GM23338 (cell line): ENCODE data around the gene SF1. TPM values are rescaled to one million over a fixed set of nuclear protein-coding genes. Genes with fewer than 3 reads are reported as not detected.

Experiments used
- ATAC-seq: fragments of 200-7000 bp; cut with Tn5 transposase; 3 replicates; pipeline ENCODE4 v1.9.1; 2020
- DNase-seq: peaks from one replicate; pipeline ENCODE4 v3.0.0-alpha.2; 2015; ENCODE audit warnings: low spot score
- H2AFZ ChIP-seq: fragments of 200-600 bp; sonication (generic); 2 replicates; pipeline ENCODE4 v1.8.0; 2016; ENCODE audit warnings: antibody characterized with exemption, mild to moderate bottlenecking, moderate library complexity
- H3F3A ChIP-seq: fragments of 200-600 bp; sonication (generic); replicated peaks from 2 replicates; pipeline ENCODE4 v1.8.0; 2017; ENCODE audit warnings: antibody characterized with exemption, mixed run types, low read depth
- H3K27ac ChIP-seq: fragments of 200-600 bp; sonication (generic); 2 replicates; pipeline ENCODE4 v1.6.1; 2016; ENCODE audit warnings: low read depth
- H3K27me3 ChIP-seq: fragments of 200-600 bp; sonication (generic); 2 replicates; pipeline ENCODE4 v1.8.0; 2016; ENCODE audit warnings: mild to moderate bottlenecking, mixed run types, moderate library complexity; ENCODE audit not compliant: insufficient read depth
- H3K36me3 ChIP-seq: fragments of 200-600 bp; sonication (generic); 2 replicates; pipeline ENCODE4 v1.8.0; 2016; ENCODE audit warnings: mild to moderate bottlenecking; ENCODE audit not compliant: insufficient read depth
- H3K4me1 ChIP-seq: fragments of 200-600 bp; sonication (generic); 2 replicates; pipeline ENCODE4 v1.8.0; 2016; ENCODE audit warnings: mild to moderate bottlenecking, moderate library complexity; ENCODE audit not compliant: insufficient read depth
- H3K4me2 ChIP-seq: fragments of 200-600 bp; sonication (generic); 2 replicates; pipeline ENCODE4 v1.7.1; 2017; ENCODE audit warnings: mixed run types
- H3K4me3 ChIP-seq: fragments of 200-600 bp; sonication (generic); 2 replicates; pipeline ENCODE4 v1.6.1; 2016; ENCODE audit warnings: mixed run types
- H3K79me2 ChIP-seq: fragments of 200-600 bp; sonication (generic); replicated peaks from 2 replicates; pipeline ENCODE4 v1.8.0; 2017; ENCODE audit warnings: mild to moderate bottlenecking; ENCODE audit not compliant: insufficient read depth
- H3K9me2 ChIP-seq: fragments of 200-600 bp; sonication (generic); 2 replicates; pipeline ENCODE4 v1.8.0; 2017; ENCODE audit not compliant: insufficient read depth
- H4K20me1 ChIP-seq: fragments of 200-600 bp; sonication (generic); replicated peaks from 2 replicates; pipeline ENCODE4 v1.8.0; 2017; ENCODE audit warnings: mild to moderate bottlenecking; ENCODE audit not compliant: insufficient read depth
- H3K27ac Mint-ChIP-seq: 2 replicates; pipeline ENCODE4 v1.8.0; 2020; ENCODE audit warnings: inconsistent platforms, mild to moderate bottlenecking, moderate library complexity, mixed read lengths
- H3K27me3 Mint-ChIP-seq: 3 replicates; pipeline ENCODE4 v1.8.0; 2022; ENCODE audit warnings: low read depth, mild to moderate bottlenecking, moderate library complexity, mixed read lengths, inconsistent platforms; ENCODE audit not compliant: insufficient read depth, poor library complexity
- H3K36me3 Mint-ChIP-seq: 3 replicates; pipeline ENCODE4 v1.8.0; 2021; ENCODE audit warnings: low read depth, mild to moderate bottlenecking, inconsistent platforms, moderate library complexity, mixed read lengths
- H3K4me1 Mint-ChIP-seq: 3 replicates; pipeline ENCODE4 v1.8.0; 2020; ENCODE audit warnings: mild to moderate bottlenecking, inconsistent platforms, mixed read lengths
- H3K4me3 Mint-ChIP-seq: 3 replicates; pipeline ENCODE4 v1.8.0; 2021; ENCODE audit warnings: moderate library complexity, mild to moderate bottlenecking, inconsistent platforms, mixed read lengths
- H3K9me3 Mint-ChIP-seq: 3 replicates; pipeline ENCODE4 v1.8.0; 2020; ENCODE audit warnings: moderate library complexity, mild to moderate bottlenecking, inconsistent platforms, mixed read lengths
- CREB1 ChIP-seq: fragments of 250-450 bp; sonication (Bioruptor Pico); IDR thresholded peaks from 2 replicates; pipeline ENCODE4 v1.5.0; 2020; ENCODE audit warnings: low read depth, mild to moderate bottlenecking, moderate library complexity
- EZH2 ChIP-seq: fragments of 200-600 bp; sonication (generic); IDR thresholded peaks from one replicate; pipeline ENCODE4 v1.8.0; 2017; ENCODE audit warnings: antibody characterized with exemption, mild to moderate bottlenecking, low read depth; ENCODE audit not compliant: unreplicated experiment
- EZH2phosphoT487 ChIP-seq: fragments of 200-600 bp; sonication (generic); IDR thresholded peaks from one replicate; pipeline ENCODE4 v1.8.1; 2018; ENCODE audit warnings: antibody characterized with exemption; ENCODE audit not compliant: unreplicated experiment
- JUNB ChIP-seq: IDR thresholded peaks from one replicate; pipeline ENCODE4 v1.6.1; 2016; ENCODE audit warnings: antibody characterized with exemption; ENCODE audit not compliant: unreplicated experiment
- NANOG ChIP-seq: IDR thresholded peaks from 2 replicates; pipeline ENCODE4 v1.6.1; 2016; ENCODE audit warnings: antibody characterized with exemption, borderline replicate concordance
- POLR2AphosphoS5 ChIP-seq: IDR thresholded peaks from 2 replicates; pipeline ENCODE4 v1.6.1; 2016; ENCODE audit warnings: antibody characterized with exemption, low read depth
- STAT1 ChIP-seq: IDR thresholded peaks from one replicate; pipeline ENCODE4 v1.6.1; 2016; ENCODE audit warnings: antibody characterized with exemption; ENCODE audit not compliant: unreplicated experiment
- ZNF114 ChIP-seq: fragments of 250-450 bp; sonication (Bioruptor Pico); IDR thresholded peaks from 2 replicates; pipeline ENCODE4 v1.5.0; 2020; ENCODE audit warnings: mild to moderate bottlenecking, moderate library complexity
- ZNF331 ChIP-seq: fragments of 250-450 bp; sonication (Bioruptor Pico); IDR thresholded peaks from 2 replicates; pipeline ENCODE4 v1.5.0; 2020; ENCODE audit warnings: low read depth, mild to moderate bottlenecking, moderate library complexity
- polyA plus RNA-seq: library from polyadenylated mRNA; unstranded; fragments of >200 nt; fragmentation: Nextera tagmentation; extraction: Ambion mirVana; gene quantifications from 2 replicates; pipeline ENCODE4 v1.2.1, GENCODE V29; 2016
- total RNA-seq: library from RNA; depleted of rRNA; stranded (reverse); fragments of >200 nt; shearing (Covaris generic); gene quantifications from 2 replicates; pipeline ENCODE4 v1.2.3, GENCODE V29; 2014
- TF ChIP-seq, protein P1 (sequence below): fragments of 250-450 bp; sonication (Bioruptor Pico); IDR thresholded peaks from 2 replicates; pipeline ENCODE4 v1.5.0; 2020; ENCODE audit warnings: mild to moderate bottlenecking, moderate library complexity
- TF ChIP-seq, protein P2 (sequence below), 2 experiments: fragments of 200-600 bp in 1 of 2; sonication (generic) in 1 of 2; conservative IDR thresholded peaks; 2 replicates each; pipeline versions ENCODE4 v1.5.1 to v1.6.1; 2016 to 2017; ENCODE audit warnings: antibody characterized with exemption in 2 of 2, low read depth in 2 of 2, mild to moderate bottlenecking in 2 of 2, moderate library complexity in 1 of 2
- TF ChIP-seq, protein P3 (sequence below): IDR thresholded peaks from 2 replicates; pipeline ENCODE4 v1.6.1; 2016; ENCODE audit warnings: antibody characterized with exemption
- TF ChIP-seq, protein P4 (sequence below): IDR thresholded peaks from one replicate; pipeline ENCODE4 v1.6.1; 2018; ENCODE audit warnings: antibody characterized with exemption; ENCODE audit not compliant: unreplicated experiment

Gene SF1
- total and polyA plus RNA-seq, 2 experiments from 2014 or later, result 76.9 to 252 TPM

DNA sequence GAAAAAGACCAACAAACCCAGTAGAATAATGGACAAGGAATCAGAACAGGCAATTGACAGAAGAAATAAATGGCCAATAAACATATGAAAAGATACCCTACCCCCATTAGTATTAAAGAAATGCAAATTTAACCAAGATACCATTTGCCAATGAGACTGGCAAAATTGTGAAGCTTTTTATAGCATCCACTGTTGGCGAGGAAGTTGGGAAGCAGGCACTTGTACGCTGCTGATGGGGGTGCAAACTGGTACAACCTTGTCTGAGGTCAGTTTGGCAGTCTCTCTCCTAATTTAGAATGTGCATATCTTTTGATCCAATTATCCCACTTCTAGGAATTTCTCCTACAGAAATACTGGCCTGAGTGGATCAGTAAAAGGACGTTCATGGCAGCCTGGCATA, 46.7 kb downstream of the SF1 start:
- Mint-ChIP-seq H3K4me1 (peaks cover 33% of the 10 kb centered on the region), H3K27me3 (peaks cover 13% of the 10 kb centered on the region)

More for the DNA sequence above, 46.7 kb downstream of the SF1 start:
- Histone ChIP-seq H3K79me2 (no peaks in the 10 kb centered on the region), H3K9me2 (no peaks in the 10 kb centered on the region), H3K27me3 (no peaks in the 10 kb centered on the region), H3K27ac (no peak overlapping the region), H3K4me3 (no peak overlapping the region; the same call in 1 of the 2 replicates), H3F3A (peaks cover 14% of the 10 kb centered on the region), H3K4me2 (peak overlapping the region; percentile 46), H2AFZ (no peak overlapping the region), H3K36me3 (no peaks in the 10 kb centered on the region), H3K4me1 (peaks cover 29% of the 10 kb centered on the region), H4K20me1 (no peaks in the 10 kb centered on the region)
- no peak for TF ChIP-seq POLR2AphosphoS5
- no peak for TF ChIP-seq EZH2
- no peak for TF ChIP-seq STAT1
- TF ChIP-seq, protein P1, sequence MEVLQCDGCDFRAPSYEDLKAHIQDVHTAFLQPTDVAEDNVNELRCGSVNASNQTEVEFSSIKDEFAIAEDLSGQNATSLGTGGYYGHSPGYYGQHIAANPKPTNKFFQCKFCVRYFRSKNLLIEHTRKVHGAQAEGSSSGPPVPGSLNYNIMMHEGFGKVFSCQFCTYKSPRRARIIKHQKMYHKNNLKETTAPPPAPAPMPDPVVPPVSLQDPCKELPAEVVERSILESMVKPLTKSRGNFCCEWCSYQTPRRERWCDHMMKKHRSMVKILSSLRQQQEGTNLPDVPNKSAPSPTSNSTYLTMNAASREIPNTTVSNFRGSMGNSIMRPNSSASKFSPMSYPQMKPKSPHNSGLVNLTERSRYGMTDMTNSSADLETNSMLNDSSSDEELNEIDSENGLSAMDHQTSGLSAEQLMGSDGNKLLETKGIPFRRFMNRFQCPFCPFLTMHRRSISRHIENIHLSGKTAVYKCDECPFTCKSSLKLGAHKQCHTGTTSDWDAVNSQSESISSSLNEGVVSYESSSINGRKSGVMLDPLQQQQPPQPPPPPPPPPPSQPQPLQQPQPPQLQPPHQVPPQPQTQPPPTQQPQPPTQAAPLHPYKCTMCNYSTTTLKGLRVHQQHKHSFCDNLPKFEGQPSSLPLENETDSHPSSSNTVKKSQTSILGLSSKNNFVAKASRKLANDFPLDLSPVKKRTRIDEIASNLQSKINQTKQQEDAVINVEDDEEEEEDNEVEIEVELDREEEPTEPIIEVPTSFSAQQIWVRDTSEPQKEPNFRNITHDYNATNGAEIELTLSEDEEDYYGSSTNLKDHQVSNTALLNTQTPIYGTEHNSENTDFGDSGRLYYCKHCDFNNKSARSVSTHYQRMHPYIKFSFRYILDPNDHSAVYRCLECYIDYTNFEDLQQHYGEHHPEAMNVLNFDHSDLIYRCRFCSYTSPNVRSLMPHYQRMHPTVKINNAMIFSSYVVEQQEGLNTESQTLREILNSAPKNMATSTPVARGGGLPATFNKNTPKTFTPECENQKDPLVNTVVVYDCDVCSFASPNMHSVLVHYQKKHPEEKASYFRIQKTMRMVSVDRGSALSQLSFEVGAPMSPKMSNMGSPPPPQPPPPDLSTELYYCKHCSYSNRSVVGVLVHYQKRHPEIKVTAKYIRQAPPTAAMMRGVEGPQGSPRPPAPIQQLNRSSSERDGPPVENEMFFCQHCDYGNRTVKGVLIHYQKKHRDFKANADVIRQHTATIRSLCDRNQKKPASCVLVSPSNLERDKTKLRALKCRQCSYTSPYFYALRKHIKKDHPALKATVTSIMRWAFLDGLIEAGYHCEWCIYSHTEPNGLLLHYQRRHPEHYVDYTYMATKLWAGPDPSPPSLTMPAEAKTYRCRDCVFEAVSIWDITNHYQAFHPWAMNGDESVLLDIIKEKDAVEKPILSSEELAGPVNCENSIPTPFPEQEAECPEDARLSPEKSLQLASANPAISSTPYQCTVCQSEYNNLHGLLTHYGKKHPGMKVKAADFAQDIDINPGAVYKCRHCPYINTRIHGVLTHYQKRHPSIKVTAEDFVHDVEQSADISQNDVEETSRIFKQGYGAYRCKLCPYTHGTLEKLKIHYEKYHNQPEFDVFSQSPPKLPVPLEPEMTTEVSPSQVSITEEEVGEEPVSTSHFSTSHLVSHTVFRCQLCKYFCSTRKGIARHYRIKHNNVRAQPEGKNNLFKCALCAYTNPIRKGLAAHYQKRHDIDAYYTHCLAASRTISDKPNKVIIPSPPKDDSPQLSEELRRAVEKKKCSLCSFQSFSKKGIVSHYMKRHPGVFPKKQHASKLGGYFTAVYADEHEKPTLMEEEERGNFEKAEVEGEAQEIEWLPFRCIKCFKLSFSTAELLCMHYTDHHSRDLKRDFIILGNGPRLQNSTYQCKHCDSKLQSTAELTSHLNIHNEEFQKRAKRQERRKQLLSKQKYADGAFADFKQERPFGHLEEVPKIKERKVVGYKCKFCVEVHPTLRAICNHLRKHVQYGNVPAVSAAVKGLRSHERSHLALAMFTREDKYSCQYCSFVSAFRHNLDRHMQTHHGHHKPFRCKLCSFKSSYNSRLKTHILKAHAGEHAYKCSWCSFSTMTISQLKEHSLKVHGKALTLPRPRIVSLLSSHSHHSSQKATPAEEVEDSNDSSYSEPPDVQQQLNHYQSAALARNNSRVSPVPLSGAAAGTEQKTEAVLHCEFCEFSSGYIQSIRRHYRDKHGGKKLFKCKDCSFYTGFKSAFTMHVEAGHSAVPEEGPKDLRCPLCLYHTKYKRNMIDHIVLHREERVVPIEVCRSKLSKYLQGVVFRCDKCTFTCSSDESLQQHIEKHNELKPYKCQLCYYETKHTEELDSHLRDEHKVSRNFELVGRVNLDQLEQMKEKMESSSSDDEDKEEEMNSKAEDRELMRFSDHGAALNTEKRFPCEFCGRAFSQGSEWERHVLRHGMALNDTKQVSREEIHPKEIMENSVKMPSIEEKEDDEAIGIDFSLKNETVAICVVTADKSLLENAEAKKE (CRISPR knock-in tag), result no peak
- no peak for TF ChIP-seq EZH2phosphoT487
- TF ChIP-seq CREB1 (CRISPR knock-in tag), result no peak
- no peak for TF ChIP-seq ZNF114 (CRISPR knock-in tag)
- no peak for TF ChIP-seq JUNB
- TF ChIP-seq, protein P2, sequence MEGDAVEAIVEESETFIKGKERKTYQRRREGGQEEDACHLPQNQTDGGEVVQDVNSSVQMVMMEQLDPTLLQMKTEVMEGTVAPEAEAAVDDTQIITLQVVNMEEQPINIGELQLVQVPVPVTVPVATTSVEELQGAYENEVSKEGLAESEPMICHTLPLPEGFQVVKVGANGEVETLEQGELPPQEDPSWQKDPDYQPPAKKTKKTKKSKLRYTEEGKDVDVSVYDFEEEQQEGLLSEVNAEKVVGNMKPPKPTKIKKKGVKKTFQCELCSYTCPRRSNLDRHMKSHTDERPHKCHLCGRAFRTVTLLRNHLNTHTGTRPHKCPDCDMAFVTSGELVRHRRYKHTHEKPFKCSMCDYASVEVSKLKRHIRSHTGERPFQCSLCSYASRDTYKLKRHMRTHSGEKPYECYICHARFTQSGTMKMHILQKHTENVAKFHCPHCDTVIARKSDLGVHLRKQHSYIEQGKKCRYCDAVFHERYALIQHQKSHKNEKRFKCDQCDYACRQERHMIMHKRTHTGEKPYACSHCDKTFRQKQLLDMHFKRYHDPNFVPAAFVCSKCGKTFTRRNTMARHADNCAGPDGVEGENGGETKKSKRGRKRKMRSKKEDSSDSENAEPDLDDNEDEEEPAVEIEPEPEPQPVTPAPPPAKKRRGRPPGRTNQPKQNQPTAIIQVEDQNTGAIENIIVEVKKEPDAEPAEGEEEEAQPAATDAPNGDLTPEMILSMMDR (conservative IDR thresholded peaks at IDR 0.05; ENCODE audit: low read depth in 2 of 2), result no peak
- no peak for TF ChIP-seq NANOG
- TF ChIP-seq, protein P3, sequence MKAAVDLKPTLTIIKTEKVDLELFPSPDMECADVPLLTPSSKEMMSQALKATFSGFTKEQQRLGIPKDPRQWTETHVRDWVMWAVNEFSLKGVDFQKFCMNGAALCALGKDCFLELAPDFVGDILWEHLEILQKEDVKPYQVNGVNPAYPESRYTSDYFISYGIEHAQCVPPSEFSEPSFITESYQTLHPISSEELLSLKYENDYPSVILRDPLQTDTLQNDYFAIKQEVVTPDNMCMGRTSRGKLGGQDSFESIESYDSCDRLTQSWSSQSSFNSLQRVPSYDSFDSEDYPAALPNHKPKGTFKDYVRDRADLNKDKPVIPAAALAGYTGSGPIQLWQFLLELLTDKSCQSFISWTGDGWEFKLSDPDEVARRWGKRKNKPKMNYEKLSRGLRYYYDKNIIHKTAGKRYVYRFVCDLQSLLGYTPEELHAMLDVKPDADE, result no peak
- TF ChIP-seq, protein P4, sequence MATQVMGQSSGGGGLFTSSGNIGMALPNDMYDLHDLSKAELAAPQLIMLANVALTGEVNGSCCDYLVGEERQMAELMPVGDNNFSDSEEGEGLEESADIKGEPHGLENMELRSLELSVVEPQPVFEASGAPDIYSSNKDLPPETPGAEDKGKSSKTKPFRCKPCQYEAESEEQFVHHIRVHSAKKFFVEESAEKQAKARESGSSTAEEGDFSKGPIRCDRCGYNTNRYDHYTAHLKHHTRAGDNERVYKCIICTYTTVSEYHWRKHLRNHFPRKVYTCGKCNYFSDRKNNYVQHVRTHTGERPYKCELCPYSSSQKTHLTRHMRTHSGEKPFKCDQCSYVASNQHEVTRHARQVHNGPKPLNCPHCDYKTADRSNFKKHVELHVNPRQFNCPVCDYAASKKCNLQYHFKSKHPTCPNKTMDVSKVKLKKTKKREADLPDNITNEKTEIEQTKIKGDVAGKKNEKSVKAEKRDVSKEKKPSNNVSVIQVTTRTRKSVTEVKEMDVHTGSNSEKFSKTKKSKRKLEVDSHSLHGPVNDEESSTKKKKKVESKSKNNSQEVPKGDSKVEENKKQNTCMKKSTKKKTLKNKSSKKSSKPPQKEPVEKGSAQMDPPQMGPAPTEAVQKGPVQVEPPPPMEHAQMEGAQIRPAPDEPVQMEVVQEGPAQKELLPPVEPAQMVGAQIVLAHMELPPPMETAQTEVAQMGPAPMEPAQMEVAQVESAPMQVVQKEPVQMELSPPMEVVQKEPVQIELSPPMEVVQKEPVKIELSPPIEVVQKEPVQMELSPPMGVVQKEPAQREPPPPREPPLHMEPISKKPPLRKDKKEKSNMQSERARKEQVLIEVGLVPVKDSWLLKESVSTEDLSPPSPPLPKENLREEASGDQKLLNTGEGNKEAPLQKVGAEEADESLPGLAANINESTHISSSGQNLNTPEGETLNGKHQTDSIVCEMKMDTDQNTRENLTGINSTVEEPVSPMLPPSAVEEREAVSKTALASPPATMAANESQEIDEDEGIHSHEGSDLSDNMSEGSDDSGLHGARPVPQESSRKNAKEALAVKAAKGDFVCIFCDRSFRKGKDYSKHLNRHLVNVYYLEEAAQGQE, result no peak
- no peak for TF ChIP-seq ZNF331 (CRISPR knock-in tag)
- Mint-ChIP-seq H3K36me3 (peaks cover 49% of the 10 kb centered on the region), H3K9me3 (no peaks in the 10 kb centered on the region), H3K27ac (no peak overlapping the region), H3K4me3 (no peak overlapping the region; the same call in 2 of the 3 replicates)
- DNase-seq (no peak), ATAC-seq (no peak)
